ENCODE data around the gene ZNF425.
"Not testable (repeated sequence)": the region's sequence is repeated elsewhere in the genome, so short reads cannot be mapped to it uniquely, and the experiment has no call there.

The ZNF425 gene, protein sequence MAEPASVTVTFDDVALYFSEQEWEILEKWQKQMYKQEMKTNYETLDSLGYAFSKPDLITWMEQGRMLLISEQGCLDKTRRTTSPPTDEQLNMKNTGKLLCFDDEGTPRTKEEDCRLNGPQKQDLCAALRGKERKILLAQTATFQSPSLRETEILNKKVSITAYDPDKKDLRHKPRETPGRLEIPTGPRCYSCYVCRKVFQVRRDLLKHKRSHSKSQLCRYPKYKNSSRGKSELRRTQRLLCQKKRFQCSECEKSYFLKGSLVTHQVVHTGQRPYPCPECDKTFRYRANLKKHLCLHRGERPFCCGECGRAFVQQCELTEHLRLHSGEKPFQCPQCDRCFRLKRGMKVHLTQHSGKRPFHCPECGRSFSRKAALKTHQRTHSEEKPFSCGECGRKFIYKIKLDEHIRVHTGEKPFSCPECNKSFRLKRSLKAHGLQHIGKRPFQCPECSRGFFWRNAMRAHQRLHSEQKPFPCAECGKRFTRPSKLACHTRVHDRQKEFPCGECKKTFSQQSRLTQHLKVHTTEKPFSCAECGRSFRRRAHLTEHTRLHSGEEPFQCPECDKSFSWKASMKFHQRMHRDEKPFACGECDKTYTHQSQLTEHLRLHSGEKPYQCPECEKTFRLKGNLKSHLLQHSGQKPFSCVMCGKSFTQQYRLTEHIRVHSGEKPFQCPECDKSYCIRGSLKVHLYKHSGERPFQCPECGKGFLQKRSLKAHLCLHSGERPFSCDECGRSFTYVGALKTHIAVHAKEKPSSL

GRCh38 chr7:149125863-149126661, at the start of gene ZNF425:
TSS of gene ZNF425 (minus strand) at chr7:149126324. CDS start at chr7:149126213, 111 bp downstream.
- DNase-seq (ENCODE audit: low read depth in 2 of 2) = peak; percentile 91 to 97

DNA sequence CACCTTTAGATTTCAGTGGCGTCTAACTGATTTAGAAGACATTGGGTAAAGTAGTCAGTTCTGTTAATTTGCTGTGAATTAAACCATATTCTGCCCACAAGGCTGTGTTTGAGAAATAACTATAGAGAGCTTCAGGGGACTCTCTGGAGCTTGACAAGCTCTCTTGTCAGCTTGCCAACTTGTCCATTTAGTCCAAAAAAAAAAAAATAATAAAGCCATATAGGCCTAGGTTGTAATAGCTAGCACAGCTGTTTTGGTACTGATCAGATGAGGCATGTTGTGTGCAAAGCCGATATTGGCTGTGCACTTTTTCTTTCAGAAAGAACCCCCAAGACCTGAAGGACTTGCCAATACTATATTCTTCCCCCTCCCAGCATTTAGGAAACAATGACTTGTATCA, 49.0 kb upstream of the ZNF425 start:
- no peak for DNase-seq (ENCODE audit: low read depth in 2 of 2)

DNA sequence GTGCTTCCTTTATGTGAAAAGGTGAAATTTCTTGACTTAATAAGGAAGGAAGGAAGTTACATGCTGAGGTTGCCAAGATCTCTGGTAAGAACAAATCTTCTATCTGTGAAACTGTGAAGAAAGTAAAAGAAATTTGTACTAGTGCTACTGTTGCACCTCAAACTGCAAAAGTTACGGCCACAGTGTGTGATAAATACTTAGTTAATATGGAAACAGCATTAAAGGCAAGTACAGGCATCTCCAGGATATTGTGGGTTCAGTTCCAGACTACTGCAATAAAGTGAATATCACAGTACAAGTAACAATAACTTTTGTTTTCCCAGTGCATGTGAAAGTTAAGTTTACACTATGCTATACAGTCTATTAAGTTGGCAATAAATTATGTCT, 46.4 kb upstream of the ZNF425 start:
- no peak for DNase-seq (ENCODE audit: low read depth in 2 of 2)

DNA sequence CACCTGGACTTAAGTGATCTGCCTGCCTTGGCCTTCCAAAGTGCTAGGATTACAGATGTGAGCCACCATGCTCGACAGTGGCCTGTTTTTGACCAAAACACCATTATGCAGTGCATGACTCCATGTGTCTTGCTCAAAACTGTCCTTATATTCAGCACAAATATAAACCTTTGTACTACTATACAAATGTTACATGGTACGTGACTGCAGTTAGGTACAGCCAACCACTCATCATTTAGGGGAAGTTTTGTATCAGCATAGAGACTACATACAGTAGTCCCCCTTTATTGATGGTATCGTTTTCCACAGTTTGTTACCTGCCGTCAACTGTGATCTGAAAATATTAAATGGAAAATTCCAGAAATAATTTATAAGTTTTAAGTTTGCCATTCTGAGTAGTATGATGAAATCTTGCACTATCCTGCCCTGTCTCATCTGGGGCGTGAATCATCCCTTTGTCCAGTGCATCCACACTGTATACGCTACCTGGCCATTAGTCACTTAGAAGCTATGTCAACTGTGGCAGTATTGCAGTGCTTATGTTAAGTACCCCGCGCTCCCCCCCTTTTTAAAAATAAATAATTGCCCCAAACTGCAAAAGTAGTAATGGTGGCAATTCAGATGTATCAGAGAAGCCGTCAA, 45.9 kb upstream of the ZNF425 start:
- no peak for DNase-seq (ENCODE audit: low read depth in 2 of 2)

DNA sequence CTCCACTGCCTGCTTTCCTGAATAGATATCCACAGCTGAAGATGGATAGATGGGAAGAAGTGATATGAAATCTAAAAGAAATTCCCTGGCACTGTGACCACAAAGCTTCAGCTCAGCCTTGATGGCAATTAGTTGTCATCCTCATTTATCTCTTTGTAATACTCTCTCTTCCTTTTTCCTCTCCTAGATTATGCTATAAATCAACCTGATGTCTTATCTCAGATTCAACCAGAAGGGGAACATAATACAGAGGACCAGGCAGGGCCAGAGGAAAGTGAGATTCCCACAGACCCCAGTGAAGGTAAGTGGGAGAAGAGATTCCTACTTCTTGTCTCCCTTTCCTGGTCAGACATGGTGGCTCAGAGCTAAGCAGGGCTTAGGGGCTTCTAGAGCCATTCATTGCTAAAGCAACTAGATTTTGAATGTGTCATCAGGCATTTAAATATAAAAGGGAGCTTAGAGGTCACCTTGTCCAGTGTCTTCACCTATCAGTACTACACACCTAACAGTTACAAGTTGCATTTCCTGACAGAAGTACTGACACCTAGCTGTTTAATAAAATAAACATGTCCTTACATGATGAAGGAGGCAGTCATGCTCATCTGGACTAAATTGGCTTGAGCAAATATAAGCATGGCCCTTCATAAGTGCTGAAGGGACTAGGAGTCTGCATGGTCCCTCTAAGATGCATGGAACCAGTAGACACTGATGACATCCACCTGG, 40.7 kb upstream of the ZNF425 start:
- DNase-seq (ENCODE audit: low read depth in 2 of 2) = no peak

GRCh38 chr7:149166142-149166541, 40.0 kb upstream of the ZNF425 start:
- DNase-seq (ENCODE audit: low read depth in 2 of 2) = no peak

- DNase-seq (ENCODE audit: low read depth in 2 of 2) = no peak
Observed at GRCh38 chr7:149161241-149161848, 35.2 kb upstream of the ZNF425 start.

DNA sequence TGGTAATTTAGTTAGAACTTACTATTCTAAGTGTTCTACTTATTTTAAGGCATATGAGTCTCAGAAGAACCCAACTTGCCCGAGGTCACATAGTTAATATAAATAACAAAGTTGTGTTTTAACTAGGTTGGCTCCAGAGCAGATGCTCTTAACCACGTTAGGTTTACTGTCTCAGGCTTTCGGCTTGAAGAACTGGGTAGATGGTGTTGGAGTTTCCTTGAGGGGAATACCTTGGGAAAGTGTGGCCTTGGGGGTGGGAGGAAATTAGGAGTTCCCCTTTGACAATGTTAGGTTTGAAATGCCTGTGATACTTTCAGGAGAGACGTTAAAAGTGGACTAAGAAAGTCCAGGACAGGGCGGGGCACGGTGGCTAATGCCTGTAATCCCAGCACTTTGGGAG, 30.8 kb upstream of the ZNF425 start:
- DNase-seq (ENCODE audit: low read depth in 2 of 2) = no peak

GRCh38 chr7:149154056-149154455, 27.9 kb upstream of the ZNF425 start:
- no peak for DNase-seq (ENCODE audit: low read depth in 2 of 2)

GRCh38 chr7:149153346-149153745, 27.2 kb upstream of the ZNF425 start:
- no peak for DNase-seq (ENCODE audit: low read depth in 2 of 2)

DNA sequence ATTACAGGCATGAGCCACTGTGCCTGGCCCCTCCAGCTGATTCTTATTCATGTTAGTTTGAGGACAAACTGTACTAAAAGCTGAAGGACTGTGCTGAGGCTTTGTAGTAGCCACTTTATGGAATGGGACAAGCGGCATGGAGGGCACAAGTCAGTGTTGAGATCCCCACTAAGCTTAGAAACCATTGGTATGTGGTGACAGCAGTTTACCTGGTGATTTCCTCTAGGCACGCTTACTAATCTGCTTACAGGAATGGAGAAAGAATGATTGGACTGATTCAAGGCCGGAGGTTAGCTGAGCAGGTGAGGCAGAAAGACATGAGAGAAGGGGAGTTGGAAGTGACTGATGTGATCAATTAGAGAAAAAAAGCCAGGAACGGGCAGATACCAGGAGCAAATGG, 24.9 kb upstream of the ZNF425 start:
- no peak for DNase-seq (ENCODE audit: low read depth in 2 of 2)

GRCh38 chr7:149147752-149148653, 21.9 kb upstream of the ZNF425 start:
- peak; percentile 27 to 42 for DNase-seq (ENCODE audit: low read depth in 2 of 2)

DNA sequence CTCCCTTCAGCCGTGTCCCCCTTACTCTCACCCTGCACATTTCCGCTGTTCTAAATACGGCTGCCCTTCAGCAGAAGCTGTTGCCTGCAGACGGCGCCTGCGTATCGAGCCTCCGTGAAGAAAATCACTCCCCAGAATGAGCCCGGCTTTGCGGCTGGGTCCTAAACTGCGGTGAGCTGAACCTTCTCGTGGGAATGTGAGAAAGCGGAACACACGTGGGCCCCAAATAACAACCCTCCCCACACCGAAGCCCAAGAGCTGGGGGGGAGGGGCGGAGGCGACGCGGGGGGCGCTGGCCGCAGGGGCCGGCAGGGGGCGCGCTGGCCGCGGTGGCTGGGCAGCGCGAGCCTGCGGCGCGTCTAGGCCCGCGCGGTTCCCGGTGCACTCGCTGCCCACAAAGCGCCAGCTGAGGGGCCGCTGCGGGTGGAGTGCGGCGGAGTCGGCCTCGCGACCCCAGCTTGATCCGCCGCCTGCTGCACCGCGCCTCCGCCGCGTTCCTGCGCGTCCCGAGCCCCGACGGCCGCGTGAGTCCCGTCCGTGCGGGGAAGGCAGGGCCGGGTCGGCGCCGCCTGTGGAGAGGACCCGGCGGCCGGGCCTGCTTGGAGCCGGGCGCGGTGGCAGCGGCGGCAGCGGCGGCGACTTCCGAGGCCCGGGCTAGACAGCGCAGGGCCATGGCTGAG, 21.1 kb upstream of the ZNF425 start, which contains the start of gene ZNF398:
Gene ZNF398 (plus strand): TSS at position 382 of the 680 bp plus-strand sequence. CDS start 290 bp downstream, at position 672.
- peak; percentile 67 to 73 for DNase-seq (ENCODE audit: low read depth in 2 of 2)

DNA sequence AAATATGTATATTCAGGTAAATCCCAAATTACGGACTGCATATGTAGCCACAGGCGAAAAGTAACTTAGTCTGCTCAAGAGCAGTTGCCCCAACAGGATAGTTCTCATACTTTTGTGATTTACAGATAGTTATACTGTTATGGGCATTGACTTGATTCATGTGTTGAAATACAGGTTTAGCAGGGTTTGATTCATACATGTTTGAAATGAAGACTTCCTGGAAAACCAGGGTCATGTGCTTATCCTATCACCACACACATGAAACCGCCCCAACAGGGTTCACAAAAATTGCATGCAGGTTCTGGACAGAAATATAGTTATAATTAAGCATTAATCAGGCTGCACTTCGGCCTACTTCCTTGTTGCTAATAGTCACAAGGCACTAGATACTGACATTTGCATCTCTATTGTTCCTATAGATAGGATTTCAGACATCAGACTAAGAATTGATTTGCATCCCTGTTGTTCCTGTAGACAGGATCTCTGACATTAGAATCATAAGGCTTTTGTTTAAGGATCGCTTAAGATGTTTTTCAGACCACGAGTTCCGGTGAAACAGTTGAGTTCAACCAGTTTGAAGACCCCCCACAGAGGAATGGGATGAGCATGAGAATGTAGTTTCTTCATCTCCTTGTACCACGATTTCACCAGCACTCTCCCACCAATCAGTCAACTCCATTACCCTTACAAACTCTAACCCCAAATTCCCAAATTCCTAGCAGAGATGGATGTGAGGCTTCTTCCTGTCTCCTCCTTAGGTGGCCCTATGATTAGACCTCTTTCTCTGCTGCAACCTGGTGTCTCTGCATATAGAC, 19.1 kb upstream of the ZNF425 start:
- no peak for DNase-seq (ENCODE audit: low read depth in 2 of 2)

DNA sequence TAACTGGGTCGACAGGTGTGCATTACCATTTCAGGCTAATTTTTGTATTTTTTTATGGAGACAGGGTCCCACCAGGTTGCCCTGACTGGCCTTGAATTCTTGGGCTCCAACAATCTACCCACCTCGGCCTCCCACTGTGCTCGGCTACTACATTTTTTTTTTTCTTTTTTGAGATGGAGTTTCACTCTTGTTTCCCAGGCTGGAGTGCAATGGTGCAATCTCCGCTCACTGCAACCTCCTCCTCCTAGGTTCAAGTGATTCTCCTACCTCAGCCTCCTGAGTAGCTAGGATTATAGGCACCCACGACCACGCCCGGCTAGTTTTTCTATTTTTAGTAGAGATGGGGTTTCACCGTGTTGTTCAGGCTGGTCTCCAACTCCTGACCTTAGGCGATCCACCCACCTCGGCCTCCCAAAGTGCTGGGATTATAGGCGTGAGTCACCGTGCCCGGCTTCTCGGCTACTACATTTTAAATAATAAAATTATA, 18.4 kb upstream of the ZNF425 start:
- not testable (repeated sequence) for DNase-seq (ENCODE audit: low read depth in 2 of 2)

DNA sequence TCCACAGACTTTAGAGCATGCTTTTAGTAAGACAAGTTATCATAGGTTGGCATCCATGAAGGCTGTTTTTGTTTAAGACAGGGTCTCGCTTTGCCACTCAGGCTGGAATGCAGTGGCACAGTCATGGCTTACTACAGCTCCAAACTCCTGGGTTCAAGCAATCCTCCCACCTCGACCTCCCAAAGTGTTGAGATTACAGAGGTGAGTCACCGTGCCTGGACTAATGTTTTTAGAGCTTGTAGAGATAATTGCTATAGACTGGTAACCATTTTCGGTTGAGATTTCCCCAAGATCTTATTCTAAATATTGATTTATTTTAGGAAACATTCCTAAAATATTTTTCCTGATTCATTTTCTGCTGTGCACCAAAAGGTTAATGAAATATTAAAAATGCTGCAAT, 15.8 kb upstream of the ZNF425 start:
- no peak for DNase-seq (ENCODE audit: low read depth in 2 of 2)

DNA sequence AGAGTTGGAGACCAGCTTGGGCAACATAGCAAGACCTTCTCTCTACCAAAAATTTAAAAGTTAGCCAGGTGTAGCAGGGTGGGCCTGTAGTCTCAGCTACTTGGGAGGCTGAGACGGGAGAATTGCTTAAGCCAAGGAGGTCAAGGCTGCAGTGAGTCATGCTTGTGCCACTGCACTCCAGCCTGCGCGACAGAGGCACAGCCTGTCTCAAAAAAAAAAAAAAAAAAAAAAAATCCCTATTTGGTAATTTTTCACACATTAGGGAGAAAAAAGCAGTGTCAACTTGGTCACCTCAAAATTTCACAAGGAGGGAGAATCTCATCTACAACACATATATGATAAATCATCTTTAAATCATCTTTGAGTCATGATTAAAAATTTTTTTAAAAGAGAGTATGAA, 14.7 kb upstream of the ZNF425 start:
- no peak for DNase-seq (ENCODE audit: low read depth in 2 of 2)

- no peak for DNase-seq (ENCODE audit: low read depth in 2 of 2)
Observed at GRCh38 chr7:149136118-149136517, 10.0 kb upstream of the ZNF425 start.

Data from stimulated activated CD8-positive, alpha-beta memory T cell treated with anti-CD3 and anti-CD28 coated beads, Interleukin-2, amount 100 ng/mL, for 48 hours (primary cell).